Ishikawa (cell line): ENCODE data around the gene GEMIN4.

Experiments used
- CEBPB ChIP-seq: IDR thresholded peaks from 2 replicates; pipeline ENCODE4 v1.6.1; 2012
- CREB1 ChIP-seq: IDR thresholded peaks from 2 replicates; pipeline ENCODE4 v1.6.1; 2012; ENCODE audit warnings: low read depth
- EGR1 ChIP-seq: IDR thresholded peaks from 2 replicates; pipeline ENCODE4 v1.6.1; 2012
- EP300 ChIP-seq: IDR thresholded peaks from 2 replicates; pipeline ENCODE4 v1.6.1; 2012; ENCODE audit warnings: borderline replicate concordance
- FOXM1 ChIP-seq: IDR thresholded peaks from 2 replicates; pipeline ENCODE4 v1.6.1; 2012; ENCODE audit warnings: low read depth, borderline replicate concordance
- MAX ChIP-seq: IDR thresholded peaks from 2 replicates; pipeline ENCODE4 v1.6.1; 2012
- NFIC ChIP-seq: IDR thresholded peaks from 2 replicates; pipeline ENCODE4 v1.6.1; 2012
- RAD21 ChIP-seq: IDR thresholded peaks from 2 replicates; pipeline ENCODE4 v1.6.1; 2012; ENCODE audit warnings: low read depth
- REST ChIP-seq: IDR thresholded peaks from 2 replicates; pipeline ENCODE4 v1.6.1; 2012; ENCODE audit warnings: low read depth, mild to moderate bottlenecking
- TAF1 ChIP-seq: IDR thresholded peaks from 2 replicates; pipeline ENCODE4 v1.6.1; 2012; ENCODE audit warnings: low read depth, mild to moderate bottlenecking
- TCF12 ChIP-seq: IDR thresholded peaks from 2 replicates; pipeline ENCODE4 v1.6.1; 2012; ENCODE audit warnings: low read depth
- TEAD4 ChIP-seq: IDR thresholded peaks from 2 replicates; pipeline ENCODE4 v1.6.1; 2012
- USF1 ChIP-seq: IDR thresholded peaks from 2 replicates; pipeline ENCODE4 v1.6.1; 2012
- YY1 ChIP-seq: IDR thresholded peaks from 2 replicates; pipeline ENCODE4 v1.6.1; 2012; ENCODE audit warnings: low read depth
- ZBTB7A ChIP-seq: IDR thresholded peaks from 2 replicates; pipeline ENCODE4 v1.6.1; 2012; ENCODE audit warnings: low read depth

The GEMIN4 gene

GRCh38 chr17:796609-797008, 44.5 kb upstream of the GEMIN4 start:
- TF ChIP-seq CREB1 (no peak), TAF1 (no peak), RAD21 (no peak), EP300 (no peak), EGR1 (no peak), USF1 (no peak), TCF12 (no peak), FOXM1 (no peak), CEBPB (no peak), YY1 (no peak), MAX (no peak), NFIC (no peak), REST (no peak), TEAD4 (no peak), ZBTB7A (no peak)

DNA sequence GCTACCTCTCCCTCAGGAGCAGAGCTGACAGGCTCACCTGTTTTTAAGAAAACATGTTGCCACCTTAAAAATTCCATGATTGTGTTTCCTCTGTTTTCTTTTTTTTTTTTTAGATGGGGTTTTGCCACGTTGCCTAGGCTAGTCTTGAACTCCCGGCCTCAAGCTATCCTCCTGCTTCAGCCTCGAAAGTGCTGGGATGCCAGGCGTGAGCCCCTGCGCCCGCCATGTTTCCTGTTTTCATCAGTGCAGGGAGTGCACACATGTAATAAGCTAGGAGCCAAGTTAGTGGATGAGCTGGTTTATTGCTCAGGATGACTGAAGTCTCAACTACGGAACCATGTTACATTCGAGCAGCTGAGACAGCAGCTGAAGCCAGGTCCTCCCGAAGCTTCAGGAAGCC, 43.7 kb upstream of the GEMIN4 start:
- TF ChIP-seq YY1 (no peak), EP300 (no peak), REST (no peak), TCF12 (no peak), CEBPB (no peak), RAD21 (no peak), TEAD4 (no peak), NFIC (no peak), EGR1 (no peak), MAX (no peak), ZBTB7A (no peak), CREB1 (no peak), FOXM1 (no peak), TAF1 (no peak), USF1 (no peak)

DNA sequence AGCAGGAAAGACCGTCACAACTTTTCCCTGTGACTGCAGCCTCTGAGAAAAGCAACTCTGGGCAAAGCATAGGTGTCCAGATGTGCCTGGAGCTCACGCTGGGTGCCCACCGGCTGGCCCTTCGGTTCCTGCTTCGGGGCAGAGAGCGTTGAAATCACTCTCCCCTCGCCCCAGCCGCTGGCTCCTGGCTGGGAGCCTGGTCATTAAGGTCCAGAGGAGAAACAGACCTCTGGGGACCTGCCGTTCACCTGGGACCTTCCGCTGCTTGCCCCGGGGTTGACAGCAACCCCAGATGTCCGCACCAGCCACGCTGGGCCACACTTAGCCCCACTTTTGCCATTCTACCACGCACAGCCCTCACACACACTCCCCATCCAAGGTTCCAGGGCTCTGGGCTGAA, 43.2 kb upstream of the GEMIN4 start:
- no peak for TF ChIP-seq TCF12
- TF ChIP-seq ZBTB7A: no peak
- TF ChIP-seq REST: no peak
- no peak for TF ChIP-seq TEAD4
- TF ChIP-seq EGR1: no peak
- TF ChIP-seq FOXM1: no peak
- TF ChIP-seq CREB1: no peak
- no peak for TF ChIP-seq TAF1
- TF ChIP-seq YY1: no peak
- no peak for TF ChIP-seq MAX
- no peak for TF ChIP-seq NFIC
- TF ChIP-seq CEBPB: no peak
- TF ChIP-seq RAD21: no peak
- no peak for TF ChIP-seq EP300
- TF ChIP-seq USF1: no peak

DNA sequence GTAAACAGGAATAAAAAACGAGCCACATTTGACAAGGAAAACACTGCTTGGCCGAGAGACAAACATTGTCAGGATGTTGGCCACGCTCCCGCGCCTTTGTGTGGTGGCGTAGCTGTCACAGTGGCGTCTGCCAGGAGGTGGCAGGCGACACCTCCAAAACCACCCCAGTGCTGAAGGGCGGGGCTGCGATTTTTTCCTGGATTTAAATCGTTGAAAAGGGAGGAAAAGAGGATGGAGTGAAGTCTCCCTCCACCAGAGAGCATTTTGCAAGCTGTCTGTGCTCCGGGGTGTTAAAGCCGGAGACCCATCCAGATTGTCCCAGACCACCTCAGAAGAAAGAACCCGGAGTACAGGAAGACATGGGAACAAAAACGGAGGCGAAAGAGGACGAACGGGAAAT, 42.8 kb upstream of the GEMIN4 start:
- TF ChIP-seq RAD21: peak; percentile 35; the same call in 1 of the 2 replicates
- no peak for TF ChIP-seq ZBTB7A
- TF ChIP-seq TEAD4: no peak
